Measurements from ENCODE around the gene DNAI2. TPM values are rescaled to one million over a fixed set of nuclear protein-coding genes. Genes with fewer than 3 reads are reported as not detected.

DNAI2 gene
- total RNA-seq, 1 donor: not detected

DNA sequence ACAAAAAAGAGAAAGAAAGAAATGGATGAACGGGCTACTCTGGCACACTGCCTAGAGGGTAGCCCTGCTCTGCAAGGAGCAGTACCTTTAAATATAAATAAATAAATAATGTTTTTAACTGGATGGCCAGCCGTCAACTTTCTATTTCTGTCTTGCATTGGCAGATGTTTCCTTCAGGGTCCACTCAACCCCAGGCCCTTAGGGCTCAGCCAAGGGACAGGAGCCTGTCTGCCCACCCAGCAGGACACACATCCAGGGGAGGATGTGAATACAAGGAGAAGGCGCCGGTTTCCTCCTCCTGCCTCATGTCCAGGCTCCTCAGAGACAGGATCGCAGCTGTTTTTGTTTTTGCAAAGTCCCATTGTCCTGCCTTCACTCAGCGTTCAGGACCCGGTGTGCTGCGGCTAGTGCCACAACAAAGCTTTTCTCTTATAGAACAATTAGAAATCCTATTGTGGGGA is 38.1 kb upstream of the DNAI2 start:
- H4K20me1 ChIP-seq (ENCODE audit: insufficient read depth, low read length): no peaks in the 10 kb centered on the region
- no peaks in the 10 kb centered on the region for H3K79me2 ChIP-seq (ENCODE audit: insufficient read depth, low read length)
- no peaks in the 10 kb centered on the region for H3K36me3 ChIP-seq (ENCODE audit: insufficient read depth, low read length)
- no peak overlapping the region for H3K27ac ChIP-seq (ENCODE audit: low read depth, low read length)
- no peak overlapping the region for H3K4me2 ChIP-seq (ENCODE audit: insufficient read depth, low read length)
- H2AFZ ChIP-seq (ENCODE audit: low read length): no peak overlapping the region
- no peaks in the 10 kb centered on the region for H3K4me1 ChIP-seq (ENCODE audit: insufficient read depth, low read length)
- no peak for TF ChIP-seq CTCF (IDR thresholded peaks at IDR 0.05; ENCODE audit: extremely low read depth, low read depth, low read length)
- DNase-seq (ENCODE audit: insufficient read length, low spot score, missing footprints): no peak
- no peak overlapping the region for H3K4me3 ChIP-seq (ENCODE audit: insufficient read depth, low read length)
- no peaks in the 10 kb centered on the region for H3K27me3 ChIP-seq (ENCODE audit: insufficient read depth, low read length)
- no peaks in the 10 kb centered on the region for H3K9me3 ChIP-seq (ENCODE audit: low read depth, low read length)

DNA sequence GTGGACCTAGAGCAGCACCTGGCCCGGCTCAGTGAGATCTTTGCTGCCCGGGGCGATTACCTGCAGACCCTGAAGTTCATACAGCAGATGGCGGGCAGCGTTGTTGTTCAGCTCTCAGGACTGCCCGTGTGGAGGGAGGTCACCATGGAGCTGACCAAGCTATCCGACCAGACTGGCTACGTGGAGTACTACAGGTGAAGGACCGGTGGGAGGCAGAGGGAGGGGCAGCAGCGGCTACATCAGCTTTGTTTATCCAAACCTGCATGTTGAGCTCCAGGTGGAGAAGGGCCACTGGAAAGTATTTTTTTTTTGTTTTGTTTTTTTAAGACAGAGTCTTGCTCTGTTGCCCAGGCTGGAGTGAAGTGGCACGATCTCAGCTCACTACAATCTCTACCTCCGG is 36.7 kb upstream of the DNAI2 start:
- H3K27ac ChIP-seq (ENCODE audit: low read depth, low read length): no peak overlapping the region
- H3K4me1 ChIP-seq (ENCODE audit: insufficient read depth, low read length): no peaks in the 10 kb centered on the region
- no peak for DNase-seq (ENCODE audit: insufficient read length, low spot score, missing footprints)
- H3K4me2 ChIP-seq (ENCODE audit: insufficient read depth, low read length): no peak overlapping the region
- H3K27me3 ChIP-seq (ENCODE audit: insufficient read depth, low read length): no peaks in the 10 kb centered on the region
- H3K36me3 ChIP-seq (ENCODE audit: insufficient read depth, low read length): no peaks in the 10 kb centered on the region
- no peaks in the 10 kb centered on the region for H3K9me3 ChIP-seq (ENCODE audit: low read depth, low read length)
- no peaks in the 10 kb centered on the region for H4K20me1 ChIP-seq (ENCODE audit: insufficient read depth, low read length)
- TF ChIP-seq CTCF (IDR thresholded peaks at IDR 0.05; ENCODE audit: extremely low read depth, low read depth, low read length): no peak
- H3K4me3 ChIP-seq (ENCODE audit: insufficient read depth, low read length): no peak overlapping the region
- H3K79me2 ChIP-seq (ENCODE audit: insufficient read depth, low read length): no peaks in the 10 kb centered on the region
- H2AFZ ChIP-seq (ENCODE audit: low read length): no peak overlapping the region

DNA sequence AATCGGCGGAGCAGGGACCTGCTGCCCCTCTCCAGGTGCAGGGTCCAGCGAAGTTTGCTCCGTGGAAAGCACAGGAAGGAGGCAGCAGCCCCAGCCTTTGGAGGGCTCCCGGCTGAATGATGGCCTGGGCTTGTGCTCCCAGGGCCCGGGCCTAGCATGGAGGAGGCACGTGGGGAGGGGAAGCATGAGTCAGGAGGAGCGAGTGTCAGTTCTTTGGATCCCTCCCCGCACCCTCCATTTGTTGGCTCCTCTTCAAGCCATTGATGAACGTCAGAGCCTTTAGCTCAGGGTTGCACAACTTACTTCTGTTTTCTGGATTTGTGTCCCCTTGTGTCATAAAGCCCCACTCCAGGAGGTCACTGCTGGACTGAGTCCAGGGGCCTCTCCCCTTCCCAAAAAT is 34.9 kb upstream of the DNAI2 start:
- no peak for TF ChIP-seq CTCF (IDR thresholded peaks at IDR 0.05; ENCODE audit: extremely low read depth, low read depth, low read length)
- Histone ChIP-seq H3K27ac (ENCODE audit: low read depth, low read length) (no peak overlapping the region), H4K20me1 (ENCODE audit: insufficient read depth, low read length) (no peaks in the 10 kb centered on the region), H3K4me1 (ENCODE audit: insufficient read depth, low read length) (no peaks in the 10 kb centered on the region), H3K27me3 (ENCODE audit: insufficient read depth, low read length) (no peaks in the 10 kb centered on the region), H3K4me3 (ENCODE audit: insufficient read depth, low read length) (no peak overlapping the region), H2AFZ (ENCODE audit: low read length) (no peak overlapping the region), H3K36me3 (ENCODE audit: insufficient read depth, low read length) (no peaks in the 10 kb centered on the region), H3K79me2 (ENCODE audit: insufficient read depth, low read length) (no peaks in the 10 kb centered on the region), H3K9me3 (ENCODE audit: low read depth, low read length) (no peaks in the 10 kb centered on the region), H3K4me2 (ENCODE audit: insufficient read depth, low read length) (no peak overlapping the region)
- DNase-seq (ENCODE audit: insufficient read length, low spot score, missing footprints): no peak

DNA sequence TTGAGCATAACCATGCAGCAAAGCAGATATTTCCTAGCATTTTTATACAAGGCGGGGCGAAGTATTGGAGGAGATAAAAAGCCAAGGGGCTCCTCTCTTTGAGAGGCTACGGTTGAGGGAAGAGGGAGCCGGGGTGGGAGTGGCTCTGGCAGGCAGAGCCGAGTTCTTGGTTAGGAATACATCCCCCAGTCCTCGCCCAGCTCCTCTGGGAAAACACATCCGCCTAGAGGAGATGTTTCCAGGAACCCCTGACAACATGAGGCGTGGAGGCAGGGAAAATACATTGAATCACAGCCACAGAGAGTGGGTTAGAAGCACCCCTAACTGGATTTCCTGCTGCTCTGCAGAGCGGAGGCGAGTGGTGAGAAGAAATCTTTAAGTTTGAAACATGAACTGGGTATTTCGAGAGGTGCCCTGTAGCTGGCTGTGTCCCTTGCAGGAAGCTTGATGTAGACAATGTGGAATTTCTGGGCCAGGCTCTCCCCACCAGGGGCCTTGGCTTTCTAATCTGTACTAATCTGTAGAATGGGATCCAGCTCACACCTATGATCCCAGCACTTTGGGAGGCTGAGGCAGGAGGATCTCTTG is 33.3 kb upstream of the DNAI2 start:
- Histone ChIP-seq H2AFZ (ENCODE audit: low read length) (no peak overlapping the region), H4K20me1 (ENCODE audit: insufficient read depth, low read length) (no peaks in the 10 kb centered on the region), H3K4me2 (ENCODE audit: insufficient read depth, low read length) (no peak overlapping the region), H3K4me1 (ENCODE audit: insufficient read depth, low read length) (no peaks in the 10 kb centered on the region), H3K9me3 (ENCODE audit: low read depth, low read length) (no peaks in the 10 kb centered on the region), H3K27ac (ENCODE audit: low read depth, low read length) (no peak overlapping the region), H3K27me3 (ENCODE audit: insufficient read depth, low read length) (no peaks in the 10 kb centered on the region), H3K36me3 (ENCODE audit: insufficient read depth, low read length) (no peaks in the 10 kb centered on the region), H3K79me2 (ENCODE audit: insufficient read depth, low read length) (no peaks in the 10 kb centered on the region), H3K4me3 (ENCODE audit: insufficient read depth, low read length) (no peak overlapping the region)
- TF ChIP-seq CTCF (IDR thresholded peaks at IDR 0.05; ENCODE audit: extremely low read depth, low read depth, low read length): no peak
- no peak for DNase-seq (ENCODE audit: insufficient read length, low spot score, missing footprints)
